Cerebellar nuclear complex (tissue), 1 donor: ENCODE measurements around the gene ART4.

Experiments used
- DNase-seq, 2 experiments: peaks; one replicate each; lab custom pipeline; 2025; lab: John Stamatoyannopoulos, UW

Gene ART4

GRCh38 chr12:14850929-14851663, 7.8 kb upstream of the ART4 start:
- no peak for DNase-seq

GRCh38 chr12:14849661-14850060, 6.3 kb upstream of the ART4 start:
- no peak for DNase-seq

GRCh38 chr12:14846876-14847580, 3.7 kb upstream of the ART4 start:
- DNase-seq, result no peak

DNA sequence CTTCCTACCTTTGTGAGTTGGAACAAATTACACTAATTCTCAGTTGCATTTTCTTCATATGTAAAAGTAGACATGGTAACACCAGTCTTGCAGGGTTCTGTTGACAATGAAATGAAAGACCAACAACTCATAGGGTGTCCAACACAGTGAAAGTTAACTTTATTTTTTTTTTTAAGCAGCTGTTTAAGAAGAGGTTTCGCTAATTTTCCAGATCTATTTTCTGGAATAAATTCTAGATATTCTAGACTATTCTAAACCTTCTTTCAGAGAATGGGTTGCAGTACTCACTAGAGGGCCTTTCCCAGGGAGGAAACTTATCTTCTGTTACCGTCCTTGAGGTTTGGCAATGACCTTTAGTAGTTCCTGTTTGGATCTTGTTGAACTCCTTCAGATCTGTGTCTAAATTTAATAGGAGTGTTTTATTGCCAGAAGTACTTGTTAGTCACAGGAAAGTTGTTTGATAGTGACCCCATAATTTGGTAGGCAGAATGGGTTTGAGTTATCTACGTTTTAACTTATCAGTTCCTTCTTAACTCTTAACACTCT, 2.8 kb upstream of the ART4 start:
- DNase-seq, result no peak

GRCh38 chr12:14845350-14845750, 2.0 kb upstream of the ART4 start:
- peak in 1 of 2 experiments; percentile 40 for DNase-seq

DNA sequence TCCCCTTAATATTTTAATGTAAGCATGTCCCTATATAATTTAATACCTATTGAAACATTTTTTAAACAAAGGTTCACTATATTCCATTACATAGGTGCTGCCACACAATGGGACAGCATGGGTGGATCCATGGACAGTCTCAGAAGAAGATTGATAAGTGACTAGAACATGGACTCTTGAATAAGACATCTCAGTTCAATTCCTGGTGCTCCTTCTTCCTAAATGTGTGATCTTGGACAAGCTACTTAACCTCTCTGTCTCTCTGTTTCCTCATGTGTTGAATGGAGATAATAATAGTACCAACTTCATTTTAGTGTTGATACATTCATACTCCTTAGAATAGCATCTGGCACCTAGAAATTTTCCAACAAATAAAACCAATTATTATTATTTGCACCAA, 1.1 kb upstream of the ART4 start:
- no peak for DNase-seq

DNA sequence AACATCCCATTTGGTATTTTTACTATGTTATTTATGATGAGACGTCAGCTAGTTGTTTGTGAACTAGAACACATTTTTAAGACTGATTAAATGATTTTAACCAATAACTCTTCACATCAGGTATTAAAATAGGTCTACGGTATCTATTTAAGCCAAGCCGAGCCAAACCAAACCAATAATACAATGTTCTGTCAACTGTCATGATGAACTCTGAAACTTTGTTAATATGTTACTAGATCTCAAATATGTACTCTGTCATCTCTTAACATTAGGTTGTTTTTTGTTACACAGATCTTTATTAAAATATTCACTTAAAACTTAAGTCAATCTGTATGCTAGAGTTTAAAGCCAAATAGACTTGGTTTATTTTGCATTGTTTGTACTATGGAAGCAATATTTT, 1.0 kb downstream of the ART4 start:
- DNase-seq, result no peak

DNA sequence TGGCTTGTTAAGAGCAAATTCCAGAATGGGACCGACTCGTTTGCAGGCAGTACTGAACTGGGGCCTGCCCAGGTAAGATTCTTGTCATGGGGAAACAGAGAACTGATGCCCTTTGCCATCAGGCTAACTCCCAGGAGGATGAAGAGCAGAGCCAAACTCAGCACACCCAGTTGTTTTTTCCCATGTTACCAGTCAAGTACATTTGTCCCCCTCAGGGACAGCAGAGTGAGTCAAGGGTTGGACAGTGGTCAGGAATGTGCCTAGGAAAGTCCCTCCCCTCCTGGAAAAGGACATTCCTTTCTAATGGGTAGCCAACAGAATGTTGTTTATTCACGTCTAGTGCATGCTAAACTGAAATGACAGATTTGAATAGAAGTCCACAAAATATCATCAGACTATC, 1.6 kb downstream of the ART4 start:
- DNase-seq, result no peak

DNA sequence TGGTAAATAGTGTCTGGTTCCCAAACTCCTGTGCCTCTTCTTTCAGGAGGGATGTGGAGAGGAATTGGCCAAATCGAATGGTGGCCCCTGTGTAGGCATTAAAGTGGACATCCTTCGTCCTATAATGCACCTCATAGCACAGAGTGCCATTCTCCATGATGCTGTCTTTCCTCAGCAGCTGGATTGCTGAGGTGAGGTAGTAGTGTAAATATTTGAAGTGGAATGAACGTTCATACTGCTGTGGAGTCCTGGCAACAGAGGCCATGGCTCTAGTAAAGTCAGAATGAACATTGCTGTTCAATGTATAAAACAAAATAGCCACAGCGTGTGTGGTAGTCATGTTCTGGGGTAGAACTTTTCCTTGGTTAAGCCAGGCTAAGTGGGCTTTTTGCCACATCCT, 2.7 kb downstream of the ART4 start:
- no peak for DNase-seq

GRCh38 chr12:14839262-14839661, 4.1 kb downstream of the ART4 start:
- no peak for DNase-seq

- DNase-seq, result no peak
These were observed 6.8 kb downstream of the ART4 start for GRCh38 chr12:14836336-14837210.

- DNase-seq, result no peak
These were observed 8.8 kb downstream of the ART4 start for GRCh38 chr12:14834509-14834908.

DNA sequence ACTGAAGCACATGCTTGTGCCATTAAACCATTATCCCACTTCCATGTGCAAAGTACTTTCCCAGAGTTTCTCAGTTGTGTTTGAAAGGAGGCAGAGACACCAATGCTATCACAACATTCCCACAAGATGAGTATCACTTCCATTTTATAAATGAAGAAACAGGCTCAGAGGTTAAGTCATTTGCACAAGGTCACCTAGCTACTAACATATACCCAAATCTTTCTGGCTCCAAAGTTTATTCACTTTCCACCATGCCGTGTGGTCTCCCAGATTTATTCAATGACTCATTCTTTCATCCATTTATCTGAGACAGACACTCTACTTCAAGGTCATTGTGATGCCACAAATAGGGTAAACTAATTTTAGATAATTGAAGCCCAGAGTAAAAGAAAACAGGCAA, 9.4 kb downstream of the ART4 start:
- no peak for DNase-seq

DNA sequence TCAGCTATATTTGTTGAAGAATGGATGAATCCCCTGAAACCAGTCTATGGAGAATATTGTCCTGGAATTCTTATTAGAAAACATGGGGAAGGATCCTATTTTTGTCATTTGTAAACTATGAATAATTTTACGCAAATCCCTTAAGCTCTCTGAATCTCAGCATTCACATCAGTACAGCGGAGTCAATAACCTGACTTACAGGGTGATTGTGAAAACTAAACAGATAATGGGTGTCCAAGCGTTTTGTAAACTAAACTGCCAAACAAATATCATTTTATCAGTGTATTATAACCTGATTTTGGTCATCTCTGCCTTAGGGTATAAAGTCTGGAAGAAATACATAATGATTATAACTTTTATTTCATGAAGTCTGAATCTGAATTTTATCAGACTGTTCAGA, 10.0 kb downstream of the ART4 start:
- no peak for DNase-seq

DNA sequence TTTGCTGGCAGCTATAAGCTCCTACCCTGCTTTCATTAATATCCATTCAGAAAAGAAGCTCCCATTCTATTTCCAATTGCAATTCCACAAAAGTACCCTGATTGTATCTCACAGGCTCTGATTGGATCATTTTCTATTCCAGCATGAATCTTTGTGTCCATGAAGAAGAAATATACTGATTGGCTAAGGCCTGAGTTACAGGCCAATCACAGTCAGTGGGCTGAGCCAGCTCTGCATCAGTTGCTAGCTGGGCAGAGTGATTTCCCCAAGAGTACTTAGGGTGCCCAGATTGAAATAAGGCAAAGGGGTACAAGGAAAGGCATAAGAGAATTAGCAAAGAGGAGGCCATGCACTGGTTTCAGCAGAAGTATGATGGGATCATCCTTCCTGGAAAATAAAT, 14.4 kb downstream of the ART4 start:
- no peak for DNase-seq

- no peak for DNase-seq
These were observed 16.3 kb downstream of the ART4 start for GRCh38 chr12:14827043-14827442.

- no peak for DNase-seq
These were observed 16.8 kb downstream of the ART4 start for GRCh38 chr12:14826491-14826890.

GRCh38 chr12:14825256-14825655, 18.1 kb downstream of the ART4 start:
- DNase-seq, result no peak

GRCh38 chr12:14824012-14824634, 19.2 kb downstream of the ART4 start:
- no peak for DNase-seq

DNA sequence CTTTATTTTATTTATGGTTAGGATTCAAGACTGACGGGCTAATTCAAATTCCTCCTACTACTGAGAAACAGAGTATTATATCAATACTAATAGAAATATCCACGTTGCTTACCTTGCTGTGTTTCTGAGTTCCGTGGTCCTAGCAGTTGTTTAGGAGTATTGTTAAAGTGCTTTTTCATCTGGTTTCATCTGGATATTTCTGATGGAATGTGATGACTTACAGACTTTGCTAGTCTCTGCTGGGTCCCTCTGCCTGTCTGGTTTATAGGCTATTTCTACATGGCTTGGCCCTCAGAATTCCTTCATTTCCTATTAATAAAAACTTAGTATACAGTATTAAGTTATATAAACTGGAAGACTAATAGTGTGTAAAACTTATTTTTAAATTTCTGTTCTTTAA, 29.3 kb downstream of the ART4 start, which contains the start of gene SMCO3:
Gene SMCO3, minus strand, starts transcription at position 169 of the 400 bp plus-strand sequence. CDS start 7,502 bp downstream, outside the sequence.
- DNase-seq, result no peak

- DNase-seq, result no peak
These were observed 31.8 kb downstream of the ART4 start for GRCh38 chr12:14811486-14811885.

- no peak for DNase-seq
These were observed 32.3 kb downstream of the ART4 start for GRCh38 chr12:14810953-14811483.
